Measurements from ENCODE around the gene HSPA9.
A peak's percentile ranks its signal among the peaks of the same experiment; 100 is the strongest.

HSPA9 gene

DNA sequence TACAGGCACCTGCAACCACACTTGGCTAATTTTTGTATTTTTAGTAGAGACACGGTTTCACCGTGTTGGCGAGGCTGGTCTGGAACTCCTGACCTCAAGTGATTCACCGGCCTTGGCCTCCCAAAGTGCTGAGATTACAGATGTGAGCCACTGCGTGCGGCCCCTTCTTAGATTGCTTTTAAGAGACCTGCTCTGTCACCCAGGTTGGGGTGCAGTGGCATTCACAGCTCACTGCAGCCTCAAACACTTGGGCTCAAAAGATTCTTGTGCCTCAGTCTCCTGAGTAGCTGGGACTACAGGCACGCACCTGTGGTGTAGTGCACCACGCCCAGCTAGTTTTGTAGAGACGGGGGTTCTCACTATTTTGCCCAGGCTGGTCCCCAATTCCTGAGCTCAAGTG, 11.0 kb downstream of the HSPA9 start:
- no peak for DNase-seq (ENCODE audit: extremely low read depth in 1 of 2, low read depth in 1 of 2)

DNA sequence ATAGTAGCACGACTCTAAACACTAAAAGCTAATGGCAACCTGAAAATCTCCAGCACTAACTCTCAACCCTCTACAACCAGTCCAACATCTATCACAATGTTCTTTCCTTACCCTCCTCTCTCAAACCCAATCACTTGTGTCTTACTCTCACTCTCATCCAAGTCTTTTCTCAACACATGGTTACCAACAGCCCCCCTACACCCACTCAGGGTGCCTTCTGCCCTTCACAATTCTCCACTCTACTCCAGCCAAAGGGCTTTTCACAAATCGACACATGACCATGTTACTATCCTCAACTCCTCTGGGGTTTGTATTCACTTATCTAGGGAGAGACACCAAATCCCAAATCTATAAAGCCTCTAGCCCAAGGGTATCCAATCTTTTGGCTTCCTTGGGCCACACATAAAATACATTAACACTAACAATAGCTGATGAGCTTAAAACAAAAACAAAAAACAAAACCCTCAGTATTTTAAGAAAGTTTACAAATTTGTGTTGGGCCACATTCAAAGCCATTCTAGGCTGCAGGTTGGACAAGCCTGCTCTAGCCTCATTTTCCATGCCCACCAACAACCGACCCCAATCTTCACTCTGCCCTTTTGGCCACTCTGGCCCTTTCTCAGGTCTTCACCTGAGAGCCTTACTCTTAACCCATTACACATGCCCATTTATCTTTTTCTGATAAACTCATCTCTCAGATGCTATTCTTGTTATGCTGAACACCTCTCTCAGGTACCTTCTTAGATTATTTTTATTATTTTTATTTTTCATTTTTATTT, 11.7 kb downstream of the HSPA9 start:
- no peak for DNase-seq (ENCODE audit: extremely low read depth in 1 of 2, low read depth in 1 of 2)

DNA sequence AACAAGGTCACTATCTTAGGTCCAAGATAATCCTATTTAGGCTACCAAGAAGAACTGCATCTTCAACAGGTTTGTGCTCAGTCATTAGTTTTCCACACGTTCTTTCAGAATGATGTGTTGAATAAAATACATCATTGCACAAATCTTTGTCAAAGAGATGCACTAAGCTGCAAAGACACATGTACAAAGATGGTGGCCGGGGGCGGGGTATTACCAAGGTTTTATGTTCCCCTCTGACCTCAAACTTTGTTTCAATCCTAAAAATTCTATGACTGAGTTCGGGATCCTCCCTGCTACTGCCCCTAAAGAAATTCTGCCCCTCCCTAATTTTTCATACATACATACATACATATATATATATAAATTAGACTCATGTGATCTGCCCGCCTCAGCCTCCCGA, 14.2 kb downstream of the HSPA9 start:
- DNase-seq (ENCODE audit: extremely low read depth in 1 of 2, low read depth in 1 of 2): no peak

DNA sequence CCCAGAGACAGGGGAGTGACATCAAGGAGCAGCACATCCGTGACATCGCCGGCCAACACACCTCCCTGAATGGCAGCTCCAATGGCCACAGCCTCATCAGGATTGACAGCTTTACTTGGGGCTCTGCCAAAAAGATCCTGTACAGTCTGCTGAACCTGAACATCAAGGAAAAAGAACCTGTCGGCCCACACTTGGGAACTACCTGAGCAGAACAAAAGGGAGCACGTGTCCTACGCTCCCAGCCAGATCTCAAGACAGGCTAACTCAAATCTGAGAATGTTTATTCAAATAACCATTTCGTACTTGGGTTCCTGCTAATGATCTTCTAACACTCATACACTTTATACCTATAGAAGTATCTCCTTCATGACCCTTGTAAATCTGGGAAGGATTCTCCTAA, 15.3 kb downstream of the HSPA9 start:
- DNase-seq (ENCODE audit: extremely low read depth in 1 of 2, low read depth in 1 of 2): no peak

DNA sequence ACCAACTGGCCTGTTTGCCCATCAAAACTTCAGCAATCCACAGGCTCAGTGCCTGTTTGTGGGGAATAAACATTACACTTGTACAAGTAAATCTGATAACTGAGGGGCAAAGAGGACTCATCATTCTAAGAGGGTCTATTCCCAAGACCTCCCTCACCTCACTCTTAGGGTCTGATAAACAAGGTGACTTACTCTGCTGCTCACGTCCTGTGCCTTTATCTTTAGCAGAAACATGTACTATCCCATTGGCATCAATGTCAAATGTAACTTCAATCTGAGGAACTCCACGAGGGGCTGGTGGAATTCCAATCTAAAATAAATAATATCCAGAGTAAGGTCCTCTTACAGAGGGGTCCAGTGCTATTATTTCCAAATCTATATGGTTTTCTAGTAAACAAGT, 17.5 kb downstream of the HSPA9 start:
- DNase-seq (ENCODE audit: extremely low read depth in 1 of 2, low read depth in 1 of 2): no peak

DNA sequence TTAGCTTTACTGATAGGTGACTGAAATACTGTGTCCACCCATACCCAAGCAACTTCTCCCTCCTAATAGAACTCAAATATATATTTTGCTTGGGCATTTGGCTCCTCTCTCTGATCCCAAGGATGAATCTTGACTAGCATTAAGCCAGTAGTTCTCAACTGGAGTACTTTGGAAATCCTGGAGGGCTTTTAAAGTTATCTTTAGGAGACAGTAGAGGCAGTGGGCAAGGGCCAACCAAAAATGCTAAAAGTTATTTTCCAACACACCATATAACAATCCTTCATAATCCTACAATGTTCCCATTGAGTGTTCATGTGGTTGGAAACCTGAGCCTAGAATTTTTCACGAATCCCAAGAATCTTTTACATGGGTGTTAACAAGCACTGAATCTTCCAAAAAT, 21.1 kb downstream of the HSPA9 start:
- DNase-seq (ENCODE audit: extremely low read depth in 1 of 2, low read depth in 1 of 2): no peak

DNA sequence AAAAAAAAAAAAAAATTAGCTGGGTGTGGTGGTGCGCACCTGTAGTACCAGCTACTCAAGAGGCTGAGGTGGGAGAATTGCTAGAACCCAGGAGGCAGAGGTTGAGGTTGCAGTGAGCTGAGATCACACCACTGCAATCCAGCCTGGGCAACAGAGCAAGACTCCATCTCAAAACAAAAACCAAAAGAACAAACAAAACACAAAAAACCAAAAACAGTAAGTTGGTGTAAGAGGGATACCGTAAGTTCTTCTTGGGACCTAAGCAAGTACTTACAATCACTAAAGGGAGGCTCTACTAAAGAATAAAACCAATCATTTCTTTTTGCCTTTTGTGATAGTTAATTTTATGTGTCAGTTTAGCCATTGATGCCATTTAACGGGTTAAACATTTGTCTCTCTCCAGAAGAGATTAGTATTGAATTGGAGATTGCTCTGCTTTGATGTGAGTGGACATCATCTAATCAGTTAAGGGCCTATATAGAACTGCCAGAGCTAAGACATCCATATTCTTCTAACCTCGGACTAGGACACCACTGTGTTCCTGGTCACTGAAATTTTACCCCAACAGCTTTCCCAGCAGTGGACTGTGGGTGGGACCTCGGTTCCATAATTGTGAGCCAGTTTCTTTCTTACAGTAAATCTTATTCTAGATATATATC, 21.6 kb downstream of the HSPA9 start:
- DNase-seq (ENCODE audit: extremely low read depth in 1 of 2, low read depth in 1 of 2): no peak

DNA sequence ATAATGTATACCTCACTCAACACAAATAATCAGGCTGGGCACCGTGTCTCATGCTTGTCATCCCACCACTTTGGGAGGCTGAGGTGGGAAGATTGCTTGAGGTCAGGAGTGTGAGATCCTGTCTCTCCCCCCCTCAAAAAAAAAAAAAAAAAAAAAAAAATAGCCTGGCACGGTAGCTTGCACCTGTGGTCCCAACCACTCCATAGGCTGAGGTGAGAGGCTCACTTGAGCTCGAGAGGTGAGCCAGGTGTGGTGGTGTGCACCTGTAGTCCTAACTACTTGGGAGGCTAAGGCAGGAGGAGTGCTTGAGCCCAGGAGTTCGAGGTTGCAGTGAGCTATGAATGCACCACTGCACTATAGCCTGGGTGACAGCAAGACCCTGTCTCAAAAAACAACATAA, 22.5 kb downstream of the HSPA9 start:
- no peak for DNase-seq (ENCODE audit: extremely low read depth in 1 of 2, low read depth in 1 of 2)

DNA sequence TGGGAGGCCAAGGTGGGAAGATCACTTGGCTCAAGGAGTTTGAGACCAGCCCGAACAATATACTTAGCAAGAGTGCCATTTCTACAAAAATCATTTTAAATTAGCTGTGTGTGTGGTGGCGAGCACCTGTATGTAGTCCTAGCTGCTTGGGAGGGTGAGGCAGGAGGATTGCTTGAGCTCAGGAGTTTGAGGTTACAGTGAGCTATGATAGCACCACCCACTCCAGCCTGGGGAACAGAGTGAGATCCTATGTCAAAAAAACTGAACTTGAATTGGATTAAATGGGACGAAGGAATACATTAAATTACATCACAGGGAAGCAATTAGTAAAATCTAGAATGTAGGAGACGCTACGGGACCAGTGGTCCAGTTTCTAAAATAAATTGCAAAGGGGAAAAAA, 25.8 kb downstream of the HSPA9 start:
- DNase-seq (ENCODE audit: extremely low read depth in 1 of 2, low read depth in 1 of 2): no peak

DNA sequence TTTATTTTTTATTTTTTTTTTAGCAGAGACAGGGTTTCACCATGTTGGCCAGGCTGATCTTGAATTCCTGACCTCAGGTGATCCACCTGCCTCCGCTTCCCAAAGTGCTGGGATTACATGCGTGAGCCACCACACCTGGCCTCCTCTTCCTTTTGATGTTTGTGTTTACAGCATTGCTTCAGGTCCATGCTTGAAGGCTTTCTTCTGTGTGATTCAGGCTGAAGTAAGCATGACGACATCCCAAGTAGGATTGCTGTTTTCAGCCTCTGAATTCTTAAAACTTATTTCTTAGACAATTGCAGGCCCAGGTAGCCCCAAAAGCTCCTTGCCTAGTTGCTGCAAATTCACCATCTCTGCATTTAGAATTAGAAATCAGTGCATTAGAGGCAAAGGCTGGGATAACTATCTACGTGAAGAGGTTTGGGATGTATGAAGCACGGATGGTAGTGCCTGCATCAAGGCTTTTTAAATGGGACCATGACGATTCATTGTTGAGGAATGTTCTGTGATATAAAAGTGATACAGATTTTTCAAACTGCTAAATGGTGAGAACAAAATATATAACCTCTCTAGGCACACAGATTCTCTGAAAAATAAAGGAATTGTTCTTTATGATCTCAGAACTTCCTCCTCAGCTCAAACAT, 29.2 kb downstream of the HSPA9 start:
- no peak for DNase-seq (ENCODE audit: extremely low read depth in 1 of 2, low read depth in 1 of 2)

DNA sequence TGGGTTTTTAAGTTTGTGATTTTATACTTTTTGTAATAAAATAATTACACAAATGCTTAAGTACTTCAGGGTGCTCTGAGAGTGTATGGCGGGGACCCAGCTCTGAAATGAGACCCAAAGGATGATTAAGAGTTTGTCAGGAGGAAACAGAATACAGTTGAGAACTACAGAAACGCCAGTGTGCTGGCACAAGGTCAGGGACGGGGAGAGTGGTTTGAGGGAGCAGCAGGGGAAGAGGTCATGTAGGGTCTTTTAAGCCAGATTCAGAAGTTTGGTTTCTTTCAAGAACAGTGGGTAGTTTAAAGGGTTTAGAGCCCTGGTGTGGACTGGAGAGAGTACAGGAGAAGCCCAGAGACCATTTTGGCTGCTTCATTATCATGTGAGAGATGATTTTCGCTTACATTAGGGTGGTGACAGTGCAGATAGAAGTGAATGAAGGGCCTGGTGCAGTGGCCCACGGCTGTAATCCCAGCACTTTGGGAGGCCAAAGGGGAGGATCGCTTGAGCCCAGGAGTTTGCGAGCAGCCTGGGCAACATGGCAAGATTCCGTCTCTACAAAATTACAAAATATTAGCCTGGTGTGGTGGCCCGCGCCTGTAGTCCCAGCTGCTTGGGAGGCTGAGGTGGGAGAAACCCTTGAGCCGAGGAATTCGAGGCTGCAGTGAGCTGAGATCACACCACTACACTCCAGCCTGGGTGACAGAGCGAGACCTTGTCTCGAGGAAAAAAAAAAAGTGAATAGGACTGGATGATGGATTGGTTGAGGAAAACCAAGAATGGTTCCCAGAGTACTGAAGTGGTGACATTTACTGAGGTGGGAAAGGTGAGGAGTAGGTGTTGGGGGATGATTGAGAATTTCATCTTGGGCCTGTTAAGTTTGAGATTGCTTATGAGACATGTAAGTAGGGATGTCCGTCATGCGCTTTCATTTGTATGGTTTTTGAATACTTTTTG, 30.7 kb downstream of the HSPA9 start:
- DNase-seq (ENCODE audit: extremely low read depth in 1 of 2, low read depth in 1 of 2): no peak

DNA sequence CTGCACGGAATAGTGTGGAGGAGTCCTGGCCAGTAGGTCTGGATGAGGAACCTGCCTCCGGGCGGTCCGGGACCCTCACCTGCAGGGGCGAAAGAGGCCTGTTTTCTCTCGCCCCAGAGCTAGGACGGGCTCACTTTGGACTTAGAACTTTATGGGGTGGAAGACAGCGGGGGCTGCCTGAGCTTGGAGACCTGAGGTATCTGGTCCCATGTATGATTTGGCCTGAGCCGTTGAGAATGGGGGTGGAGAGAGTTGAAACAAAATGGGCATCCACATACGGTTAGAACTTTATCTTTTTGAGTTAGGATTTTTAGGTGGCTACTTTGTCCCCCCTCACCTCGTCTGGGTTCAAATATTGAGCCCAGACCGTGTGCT, 31.5 kb downstream of the HSPA9 start:
- DNase-seq (ENCODE audit: extremely low read depth in 1 of 2, low read depth in 1 of 2): no peak

DNA sequence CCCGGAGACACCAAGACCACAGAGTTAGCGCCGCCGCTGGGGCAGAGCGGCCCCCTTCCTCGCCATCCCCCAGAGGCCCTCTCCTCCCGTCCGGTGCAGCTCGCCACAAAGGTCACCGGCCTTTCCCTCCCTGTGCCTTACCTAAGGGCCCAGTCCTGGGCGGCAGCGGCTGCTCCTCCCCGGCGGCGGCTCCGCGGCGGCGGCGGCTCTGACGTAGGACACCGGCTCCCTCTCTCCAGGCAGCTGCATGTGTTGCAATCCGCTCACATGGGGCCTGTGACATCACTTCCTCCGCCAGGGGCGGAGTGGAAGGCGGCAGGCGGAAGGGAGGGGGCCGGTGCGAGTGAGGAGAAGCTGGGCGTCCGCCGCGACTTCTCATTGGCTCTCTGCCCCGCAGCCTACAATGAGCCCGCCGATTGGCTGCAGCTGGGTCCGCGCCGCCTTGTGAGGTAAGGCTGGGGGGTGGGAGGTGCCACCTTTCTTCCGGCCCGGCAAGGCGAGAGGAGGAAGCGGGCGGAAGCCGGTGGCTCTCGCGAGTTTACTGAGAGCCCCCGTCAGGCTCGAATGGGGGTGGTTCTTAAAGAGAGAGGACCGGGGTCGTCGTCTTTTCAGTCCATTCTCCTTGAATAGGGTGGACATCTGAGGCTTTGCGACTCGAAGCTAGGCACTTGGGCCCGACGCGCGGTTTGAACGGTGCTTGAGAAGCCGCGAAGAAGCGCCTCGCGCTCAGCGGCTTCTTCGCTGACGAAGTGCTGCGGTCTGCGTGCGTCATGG, 32.1 kb downstream of the HSPA9 start, which contains the start of gene ETF1:
TSS of gene ETF1 (minus strand) at position 281 of the 774 bp plus-strand sequence. CDS start 318 bp downstream, outside the sequence.
- peak; percentile 100 for DNase-seq (ENCODE audit: extremely low read depth in 1 of 2, low read depth in 1 of 2)

DNA sequence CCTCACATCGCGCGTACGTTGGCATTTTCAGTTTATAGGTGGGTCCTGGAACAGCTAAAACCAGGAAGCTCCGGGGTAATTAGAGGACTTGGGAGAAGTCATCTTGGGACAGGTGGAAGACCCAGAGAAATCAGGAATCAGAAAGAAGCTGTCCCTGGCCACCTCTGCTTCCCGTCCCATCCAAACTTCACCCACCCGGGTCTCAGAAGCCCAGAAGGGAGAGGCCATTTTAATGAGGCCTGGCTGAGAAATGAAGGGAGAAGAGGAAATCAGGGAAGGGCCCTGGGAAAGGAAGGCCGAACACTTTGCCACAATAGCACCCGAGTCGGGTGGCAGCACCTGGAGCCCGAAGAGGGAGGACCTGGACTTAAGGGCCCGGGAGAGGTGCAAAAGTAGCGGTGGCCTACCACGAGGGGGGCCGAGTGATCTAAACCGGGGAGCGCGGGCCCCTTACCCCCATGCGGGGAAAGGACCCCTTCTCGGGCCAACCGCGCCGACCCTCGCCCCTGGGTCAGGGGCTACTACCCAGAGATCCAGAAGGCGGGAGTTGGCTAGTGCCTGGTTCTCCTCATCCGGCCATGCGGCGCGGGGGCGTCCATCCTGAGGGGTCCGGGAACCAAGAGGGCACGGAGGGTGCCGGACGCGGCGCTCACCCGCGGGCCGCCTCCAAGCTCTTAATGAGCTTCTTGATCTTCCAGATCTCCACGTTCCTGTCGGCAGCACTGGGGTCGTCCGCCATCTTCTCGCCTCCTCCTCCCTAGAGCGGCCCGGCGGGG, 32.8 kb downstream of the HSPA9 start:
- DNase-seq (ENCODE audit: extremely low read depth in 1 of 2, low read depth in 1 of 2): no peak

DNA sequence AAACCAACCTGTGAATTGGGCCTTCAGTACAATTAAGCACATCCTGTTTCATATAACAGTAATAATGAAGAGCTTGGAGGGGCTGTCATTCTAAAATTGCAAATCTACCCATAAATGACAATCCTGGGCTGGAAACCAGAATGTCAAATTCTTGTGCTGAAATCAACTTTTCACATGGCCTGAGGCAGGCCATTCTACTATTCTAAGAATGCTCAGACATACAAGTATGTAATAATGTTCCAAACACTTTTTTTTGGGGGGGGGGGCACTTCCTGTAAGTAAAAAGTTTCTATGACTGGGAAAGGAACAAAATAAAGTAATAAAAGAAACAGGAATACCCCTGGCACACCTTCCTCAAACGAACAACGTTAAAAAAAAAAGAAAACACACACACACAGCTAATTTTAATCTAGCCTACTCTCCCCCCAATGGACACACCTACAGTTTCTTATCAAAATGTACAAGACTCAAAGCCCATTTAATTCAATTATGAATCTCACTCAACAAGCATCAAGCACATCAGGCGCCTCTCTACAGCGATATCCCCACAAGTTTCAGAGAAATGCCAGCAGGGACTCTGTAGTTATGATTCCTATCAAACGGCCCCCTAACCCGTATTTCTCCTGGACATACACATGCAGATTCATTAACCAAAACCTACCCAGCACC, 33.6 kb downstream of the HSPA9 start:
- no peak for DNase-seq (ENCODE audit: extremely low read depth in 1 of 2, low read depth in 1 of 2)

DNA sequence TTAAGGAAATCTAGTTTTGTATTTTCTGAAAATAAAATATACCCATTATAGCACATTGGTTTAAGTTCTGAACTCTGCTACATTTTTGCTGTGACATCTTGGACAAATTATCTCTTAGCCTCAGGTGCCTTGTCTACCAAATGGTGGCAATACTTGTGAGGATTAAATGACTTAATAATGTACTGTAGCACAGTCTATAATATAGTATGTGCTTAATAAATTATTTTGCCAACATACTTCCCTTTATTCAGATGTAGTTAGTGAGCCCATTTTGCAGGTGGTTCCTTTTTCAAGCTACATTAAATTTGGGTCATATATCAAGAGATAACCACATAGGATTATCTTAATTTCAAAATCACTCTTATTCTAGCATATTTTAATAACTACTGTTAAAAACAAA, 35.4 kb downstream of the HSPA9 start:
- no peak for DNase-seq (ENCODE audit: extremely low read depth in 1 of 2, low read depth in 1 of 2)

DNA sequence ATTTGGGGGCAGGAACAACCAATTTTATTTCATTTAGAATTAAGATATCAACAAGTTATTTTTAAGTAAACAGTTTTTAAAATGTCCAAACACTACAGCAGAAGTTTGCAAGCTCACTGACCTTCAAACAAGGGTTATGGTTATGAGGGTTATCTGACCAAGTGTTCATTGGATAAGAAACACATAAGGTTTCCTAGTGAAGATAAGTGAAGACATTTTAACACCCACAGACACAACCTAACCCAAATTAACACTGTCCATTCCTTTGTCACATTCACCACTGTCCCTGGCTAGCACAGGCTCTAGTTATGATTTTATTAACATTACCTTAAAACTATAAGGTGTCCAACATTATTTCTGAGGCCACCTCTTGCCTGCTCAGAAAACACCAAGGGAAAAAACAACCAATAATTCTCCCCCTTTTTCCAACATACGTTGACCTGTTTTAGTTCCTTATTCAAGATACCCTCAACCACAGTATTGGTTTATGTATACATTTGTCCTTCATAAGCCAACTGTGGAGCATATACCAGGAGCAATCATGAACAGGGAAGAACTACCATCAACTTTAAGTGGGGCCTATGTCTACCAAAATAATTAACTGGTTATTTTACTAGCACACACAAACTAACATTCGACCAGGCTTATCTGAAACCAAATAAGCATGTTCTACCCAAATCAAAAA, 36.1 kb downstream of the HSPA9 start:
- DNase-seq (ENCODE audit: extremely low read depth in 1 of 2, low read depth in 1 of 2): no peak

DNA sequence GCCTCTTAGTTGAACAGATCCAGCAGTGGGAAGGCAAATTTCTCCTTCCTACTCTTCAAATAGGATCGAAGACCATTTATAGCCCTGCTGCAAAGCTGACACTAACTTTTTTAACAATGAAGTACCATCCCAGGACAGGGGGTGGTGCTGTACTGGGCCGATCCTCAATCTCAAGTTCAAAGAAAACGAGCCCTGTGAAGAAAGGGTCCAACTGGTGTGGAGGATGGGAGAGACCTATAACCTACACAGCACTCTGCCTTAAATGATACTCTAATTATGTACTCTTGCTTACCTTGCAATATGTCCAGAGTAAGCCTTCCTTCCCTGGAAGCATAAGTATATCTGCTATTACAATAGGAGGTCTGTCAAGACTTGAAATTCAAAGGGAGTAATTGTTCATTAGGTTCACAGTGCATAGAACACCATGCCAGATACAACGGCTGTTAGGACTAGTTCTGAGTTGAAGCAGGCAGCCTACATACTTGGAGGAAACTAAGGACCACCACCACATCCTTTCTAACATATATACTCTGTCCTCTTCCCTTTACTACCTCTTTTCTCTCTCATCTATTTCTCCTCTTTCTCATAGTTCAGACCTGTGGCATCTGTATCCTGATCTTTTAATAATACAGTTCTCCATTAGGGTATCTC, 38.4 kb downstream of the HSPA9 start:
- no peak for DNase-seq (ENCODE audit: extremely low read depth in 1 of 2, low read depth in 1 of 2)

Measured in stimulated activated CD8-positive, alpha-beta memory T cell treated with anti-CD3 and anti-CD28 coated beads, Interleukin-7, amount 100 ng/mL, for 48 hours (primary cell).